Measurements from ENCODE around the gene CALM3. TPM values are rescaled to one million over a fixed set of nuclear protein-coding genes. Genes with fewer than 3 reads are reported as not detected.

The CALM3 gene
- total and polyA plus RNA-seq, 2 donors (not counting 3 experiments of a cell fraction or from before 2014, with no cell fraction given), result 305 to 425 TPM

DNA sequence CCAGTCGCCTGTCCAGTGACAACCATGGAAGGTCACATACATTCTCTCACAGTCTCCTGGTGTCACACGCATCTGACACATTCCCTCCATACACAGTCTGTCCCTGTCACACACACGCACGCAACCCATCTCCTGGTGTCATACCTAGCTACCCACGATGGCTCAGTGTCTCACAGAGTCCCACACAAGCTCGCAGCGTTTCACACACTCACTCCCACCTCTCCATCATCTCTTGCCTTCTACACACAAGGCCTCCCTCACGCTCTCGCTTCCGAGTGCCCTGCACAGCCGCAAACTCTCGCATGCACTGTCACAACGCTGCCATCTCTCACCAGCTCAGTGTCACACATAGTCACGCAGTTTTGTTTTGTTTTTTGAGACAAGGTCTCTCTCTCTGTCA is 36.1 kb downstream of the CALM3 start:
- peaks cover 7% of the 10 kb centered on the region for H3K4me1 ChIP-seq (ENCODE audit: control insufficient read depth, extremely low read depth, insufficient read depth, low read length)
- FAIRE-seq (no peak), DNase-seq (ENCODE audit: low read depth, low spot score) (no peak)
- no TSS peak for BruUV-seq (replicated peaks)
- no peaks in the 10 kb centered on the region for H3K79me2 ChIP-seq (ENCODE audit: control insufficient read depth, insufficient read depth, low read length)
- no peaks in the 10 kb centered on the region for H3K9me1 ChIP-seq (replicated peaks; ENCODE audit: control insufficient read depth, extremely low read depth, insufficient read depth, low read length)
- H2AFZ ChIP-seq (ENCODE audit: low read depth, low read length), result no peak overlapping the region
- H3K9me3 ChIP-seq (replicated peaks; ENCODE audit: control insufficient read depth, insufficient read depth, low read length), result no peaks in the 10 kb centered on the region
- no peaks in the 10 kb centered on the region for H3K36me3 ChIP-seq (ENCODE audit: control insufficient read depth in 2 of 2, extremely low read depth in 1 of 2, insufficient read depth in 2 of 2, low read length in 2 of 2)
- peaks cover 0 to 14% of the 10 kb centered on the region in 2 experiments for H3K27me3 ChIP-seq (ENCODE audit: control insufficient read depth in 2 of 2, insufficient read depth in 2 of 2, low read length in 2 of 2)
- H3K27ac ChIP-seq (ENCODE audit: insufficient read depth, low read depth, low read length), result no peak overlapping the region
- no peak overlapping the region for H3K9ac ChIP-seq (replicated peaks; ENCODE audit: extremely low read depth, insufficient read depth, low read length)
- TF ChIP-seq EZH2 (IDR thresholded peaks at IDR 0.05; ENCODE audit: borderline replicate concordance, low read depth, low read length, severe bottlenecking) (no peak), FOS (IDR thresholded peaks at IDR 0.05; ENCODE audit: borderline replicate concordance, insufficient read depth, low read length) (no peak), POLR2A (IDR thresholded peaks at IDR 0.05; ENCODE audit: low read depth, low read length) (no peak), GATA2 (IDR thresholded peaks at IDR 0.05; ENCODE audit: insufficient read depth, insufficient read length, low read depth, low read length) (no peak), MYC (IDR thresholded peaks at IDR 0.05; ENCODE audit: low read depth, low read length) (no peak), JUN (IDR thresholded peaks at IDR 0.05; ENCODE audit: borderline replicate concordance, insufficient read depth, insufficient read length, low read depth) (no peak)
- TF ChIP-seq, protein P1, sequence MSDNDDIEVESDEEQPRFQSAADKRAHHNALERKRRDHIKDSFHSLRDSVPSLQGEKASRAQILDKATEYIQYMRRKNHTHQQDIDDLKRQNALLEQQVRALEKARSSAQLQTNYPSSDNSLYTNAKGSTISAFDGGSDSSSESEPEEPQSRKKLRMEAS (IDR thresholded peaks at IDR 0.05; ENCODE audit: insufficient read depth, insufficient read length), result no peak
- CTCF ChIA-PET, result interaction anchor here (0.6 to 1.9 kb wide), 6 partner anchors 12 to 203 kb away, joined by 3 to 23 read pairs (median 4); partner anchors contain the start of genes DACT3 and PTGIR
- H3K4me2 ChIP-seq (ENCODE audit: insufficient read depth, low read length), result no peak overlapping the region
- intact Hi-C loops (cut with micrococcal nuclease), result no loop called here
- POLR2A ChIA-PET, result interaction anchor here (0.6 kb wide), 1 partner anchor 25 kb away, joined by 3 read pairs; no protein-coding TSS in a partner anchor
- no peaks in the 10 kb centered on the region for H4K20me1 ChIP-seq (replicated peaks; ENCODE audit: control insufficient read depth, extremely low read depth, insufficient read depth, low read length)
- dilution Hi-C loops (cut with MboI; ENCODE audit: extremely low pct_ligation_motif_present, low sequenced_read_pairs), result no loop called here
- H3K4me3 ChIP-seq (replicated peaks in 1 of 3; ENCODE audit: insufficient read depth in 1 of 3, low read depth in 1 of 3, low read length in 3 of 3), result no peak overlapping the region
